HT1080 (cell line): ENCODE data around the gene GRID1. TPM values are rescaled to one million over a fixed set of nuclear protein-coding genes. Genes with fewer than 3 reads are reported as not detected.
A peak's percentile ranks its signal among the peaks of the same experiment; 100 is the strongest.

Source experiments
- DNase-seq: peaks from one replicate; pipeline ENCODE4 v3.0.0-alpha.2; 2015; ENCODE audit warnings: low read depth
- total RNA-seq: library from RNA; depleted of rRNA; stranded (reverse); fragments of >200 nt; shearing (Covaris generic); gene quantifications from 2 replicates; pipeline ENCODE4 v1.2.3, GENCODE V29; 2014

Gene GRID1
- total RNA-seq, 1 experiment from 2014 or later: 5.4 TPM

GRCh38 chr10:86233131-86233530 lies 133.5 kb downstream of the GRID1 start:
- DNase-seq: no peak

- DNase-seq: no peak
These were observed 134.0 kb downstream of the GRID1 start for GRCh38 chr10:86232644-86233043.

- no peak for DNase-seq
These were observed 134.6 kb downstream of the GRID1 start for GRCh38 chr10:86231796-86232560.

GRCh38 chr10:86230557-86231180 lies 135.9 kb downstream of the GRID1 start:
- DNase-seq: no peak

DNA sequence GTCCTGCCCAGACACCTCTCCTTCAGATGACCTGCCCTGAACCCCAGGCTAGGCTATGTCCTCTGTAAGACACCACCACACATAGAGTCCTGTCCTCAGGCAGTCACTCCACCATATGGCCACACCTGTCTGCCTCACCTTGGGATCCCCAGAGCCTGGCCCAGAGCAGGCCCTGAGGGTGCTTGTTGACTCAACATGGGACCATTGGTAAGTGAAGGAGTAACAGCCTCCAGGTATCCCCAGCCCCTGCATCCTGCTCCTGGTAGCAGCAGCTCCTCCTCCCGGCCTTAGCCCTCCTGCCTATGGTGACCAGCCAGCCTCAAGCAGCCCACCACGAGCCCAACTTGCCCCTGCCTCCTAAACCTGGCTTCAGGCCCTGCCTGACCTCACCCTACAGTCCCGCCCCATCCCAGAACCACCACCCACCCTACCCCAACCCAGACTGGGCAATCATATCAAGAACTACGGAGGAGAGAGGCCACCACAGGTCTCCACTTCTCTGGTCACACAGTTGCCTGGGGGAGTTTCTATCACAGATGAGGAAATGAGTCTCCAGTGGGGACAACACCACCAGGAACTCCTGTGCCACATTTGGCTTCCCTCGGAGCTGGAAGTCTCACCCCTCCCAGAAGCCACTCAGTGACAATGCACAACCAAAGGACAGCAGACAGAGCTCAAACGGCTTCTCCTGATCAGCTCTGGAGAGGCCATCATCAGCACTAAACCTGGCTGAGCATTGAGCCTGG lies 136.6 kb downstream of the GRID1 start:
- DNase-seq: no peak

DNA sequence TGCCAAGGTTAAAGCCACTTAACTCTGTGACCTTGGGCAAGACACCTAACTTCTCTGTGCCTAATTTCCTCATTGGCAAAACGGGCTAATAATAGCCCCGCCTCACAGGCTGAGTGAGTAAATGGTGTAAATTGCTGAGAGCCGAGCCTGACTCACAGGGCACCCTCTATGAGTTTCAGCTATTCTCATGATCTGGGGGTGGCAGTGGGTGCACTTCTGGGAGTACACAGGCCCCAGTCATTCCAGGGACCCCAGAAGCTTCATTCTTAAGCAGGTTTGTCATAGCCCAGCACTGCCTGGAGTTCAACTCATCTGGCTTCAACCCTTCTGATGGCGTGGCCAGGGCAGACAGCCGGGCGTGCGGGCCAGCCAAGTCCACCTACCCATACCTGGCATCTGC lies 137.2 kb downstream of the GRID1 start:
- DNase-seq: peak; percentile 8

DNA sequence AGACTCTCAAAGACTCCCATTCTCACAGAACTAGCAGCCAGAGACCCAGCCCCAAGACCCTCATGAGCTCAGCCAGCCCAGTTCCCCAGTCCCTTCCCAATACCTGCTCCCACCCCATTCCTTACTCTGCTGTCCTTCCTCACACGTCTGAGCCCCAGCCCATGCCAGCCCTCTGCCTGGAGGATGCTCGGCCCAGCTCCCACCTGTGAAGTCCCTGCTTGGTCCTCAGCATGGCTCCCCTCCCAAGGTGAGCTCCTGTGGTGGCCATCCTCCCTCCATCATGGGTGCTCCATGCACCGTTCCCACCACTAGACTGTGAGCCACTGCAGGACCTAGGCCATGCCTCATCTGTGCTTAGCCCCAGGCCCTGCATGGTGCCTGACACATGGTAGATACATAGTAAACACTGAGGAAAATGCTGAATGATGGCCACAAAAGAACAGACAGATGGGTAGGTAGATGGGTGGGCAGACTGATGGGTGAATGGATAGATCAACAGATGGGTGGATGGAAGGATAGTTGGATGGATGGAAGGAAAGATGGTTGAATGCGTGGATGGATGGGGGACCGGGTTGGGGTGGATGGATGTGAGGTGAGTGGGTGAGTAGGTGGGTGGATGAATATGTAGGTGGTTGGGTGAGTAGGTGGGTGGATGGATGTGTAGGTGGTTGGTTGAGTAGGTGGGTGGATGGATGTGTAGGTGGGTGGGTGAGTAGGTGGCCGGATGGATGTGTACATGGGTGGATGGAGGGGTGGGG lies 138.9 kb downstream of the GRID1 start:
- no peak for DNase-seq

GRCh38 chr10:86226781-86227201 lies 139.8 kb downstream of the GRID1 start:
- DNase-seq: no peak

DNA sequence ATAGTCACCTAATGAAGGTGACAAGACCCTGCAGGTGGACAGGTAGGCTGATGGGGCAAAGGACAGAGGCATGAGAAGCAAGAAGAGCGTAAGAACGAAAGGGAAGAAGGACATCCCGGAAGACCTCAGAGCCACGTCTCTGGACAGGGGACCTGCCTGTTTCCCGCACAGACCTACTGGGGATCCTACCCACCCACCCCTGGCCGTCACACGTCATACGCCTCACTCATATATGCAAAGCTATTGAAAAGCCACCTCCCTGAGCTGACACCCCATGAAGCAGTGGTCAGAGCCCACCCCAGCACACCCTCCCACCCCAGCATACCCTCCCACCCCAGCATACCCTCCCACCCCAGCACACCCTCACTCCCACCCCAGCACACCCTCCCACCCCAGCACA lies 140.6 kb downstream of the GRID1 start:
- DNase-seq: no peak

DNA sequence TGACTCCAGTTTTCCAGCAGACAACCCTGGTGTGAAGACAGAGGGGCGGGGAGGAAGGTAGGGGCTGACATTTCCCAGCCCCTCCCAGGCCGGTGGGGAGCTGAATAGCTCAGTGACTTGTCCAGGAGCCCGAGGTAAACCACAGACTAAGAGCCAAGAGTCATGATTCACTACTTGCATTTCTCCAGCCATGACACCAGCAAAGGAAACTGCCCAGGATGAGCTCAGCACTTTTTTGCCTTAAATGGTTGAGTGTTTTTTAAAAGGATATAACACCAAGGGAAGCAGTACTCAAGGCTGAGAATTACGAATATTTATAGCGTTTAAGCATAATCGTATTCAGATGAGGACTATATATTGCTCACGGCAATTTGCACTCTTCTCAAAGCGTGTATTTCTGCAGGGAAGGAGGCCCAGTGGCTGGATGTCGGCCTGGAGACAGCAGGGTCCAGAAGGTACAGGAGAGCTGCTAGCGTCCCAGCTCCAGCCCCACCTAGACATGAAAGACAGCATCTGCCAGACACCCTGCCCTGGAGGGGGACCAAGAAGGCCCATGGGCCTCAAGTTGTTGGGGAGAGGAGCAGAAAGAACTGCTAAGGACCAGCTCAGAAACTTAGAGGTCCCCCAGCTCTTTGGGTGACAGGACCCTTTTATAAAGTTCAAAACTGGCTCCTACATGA lies 141.4 kb downstream of the GRID1 start:
- peak; percentile 95 for DNase-seq

DNA sequence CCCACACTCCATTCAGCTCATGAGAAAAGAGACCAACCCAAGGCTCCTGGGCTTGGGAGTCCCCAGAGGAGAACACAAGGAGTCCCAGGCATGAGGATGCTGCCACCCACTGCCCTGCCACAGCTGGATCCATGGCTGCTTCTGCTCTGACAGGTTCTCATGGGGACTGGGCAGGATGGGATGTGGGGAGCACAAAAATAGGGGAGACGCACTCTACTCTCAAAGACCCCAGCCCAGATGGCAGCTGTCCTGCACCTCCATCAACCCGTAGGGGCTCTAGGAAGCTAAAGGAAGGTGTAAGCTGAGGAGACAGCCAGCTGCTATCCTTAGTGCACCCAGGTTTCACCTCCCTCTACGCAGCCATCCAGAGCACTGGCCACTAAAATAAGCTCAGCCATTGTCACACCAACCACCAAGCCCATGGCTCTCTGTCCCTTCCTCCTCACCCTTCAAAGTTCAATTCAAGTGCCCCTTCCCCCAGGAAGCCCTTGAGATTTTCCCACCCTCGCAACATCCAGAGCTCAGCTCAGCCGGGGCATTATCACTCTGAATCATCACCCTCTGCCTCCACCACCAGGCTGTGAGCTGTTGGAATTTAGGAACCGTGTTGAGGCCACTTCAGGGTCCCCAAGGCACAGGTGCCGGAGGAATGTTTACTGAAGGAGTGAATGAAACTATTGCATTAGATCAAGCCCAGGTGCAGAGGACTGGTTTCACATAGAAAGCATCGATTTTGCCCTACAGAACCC lies 142.1 kb downstream of the GRID1 start:
- peak; percentile 13 for DNase-seq

DNA sequence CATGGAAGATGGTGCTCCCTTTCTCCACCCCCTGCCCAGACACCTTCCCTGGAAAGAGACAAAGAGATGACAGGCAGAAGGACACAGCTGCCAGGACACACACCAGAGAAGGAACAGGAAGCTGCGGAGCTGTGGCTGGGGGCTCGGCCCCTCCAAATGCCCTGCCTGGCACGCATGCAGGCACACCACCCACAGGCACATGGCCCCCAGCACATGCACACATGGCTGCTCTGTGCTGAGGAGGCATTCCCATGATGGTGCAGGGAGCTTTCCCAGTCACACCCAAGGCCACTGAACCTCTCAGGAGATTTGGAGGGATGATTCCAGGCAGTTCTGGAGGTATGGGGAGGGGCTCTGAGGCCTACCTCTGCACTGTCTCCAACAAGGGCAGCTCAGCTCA lies 143.3 kb downstream of the GRID1 start:
- no peak for DNase-seq

DNA sequence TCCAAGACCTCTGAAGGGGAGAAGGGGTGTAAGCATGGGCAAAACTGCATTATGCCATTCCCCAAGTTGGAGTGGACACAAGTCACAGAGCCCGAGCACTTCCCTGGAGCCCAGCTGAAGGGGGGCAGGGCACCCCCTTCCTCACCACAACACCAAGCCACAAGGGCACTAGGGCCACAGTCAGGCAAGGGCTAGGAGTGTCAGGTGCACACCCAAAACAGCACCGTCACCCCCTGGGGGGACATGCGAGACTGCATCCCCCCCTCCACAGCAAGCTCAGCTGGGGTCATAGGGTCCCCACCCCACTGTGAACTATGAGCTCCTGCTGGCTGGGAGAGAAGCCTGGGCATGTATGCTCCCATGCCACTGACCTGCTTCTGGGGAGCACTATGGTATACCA lies 143.9 kb downstream of the GRID1 start:
- no peak for DNase-seq

DNA sequence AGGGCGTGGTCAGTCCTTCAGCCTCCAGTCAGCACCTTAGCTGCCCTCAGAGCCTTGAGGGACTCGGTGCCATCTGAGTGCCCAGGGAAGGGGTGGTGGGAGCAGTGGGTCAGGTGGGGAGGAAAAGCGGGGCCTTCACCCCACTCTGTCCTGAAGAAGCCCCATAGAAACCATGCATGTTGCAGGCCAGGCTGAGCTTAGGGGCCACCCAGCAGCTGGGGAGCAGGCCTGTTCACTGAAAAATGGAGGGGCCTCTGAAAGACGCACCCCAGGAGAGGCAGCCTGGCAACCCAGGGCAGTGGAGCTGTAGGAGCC lies 144.3 kb downstream of the GRID1 start:
- DNase-seq: no peak

DNA sequence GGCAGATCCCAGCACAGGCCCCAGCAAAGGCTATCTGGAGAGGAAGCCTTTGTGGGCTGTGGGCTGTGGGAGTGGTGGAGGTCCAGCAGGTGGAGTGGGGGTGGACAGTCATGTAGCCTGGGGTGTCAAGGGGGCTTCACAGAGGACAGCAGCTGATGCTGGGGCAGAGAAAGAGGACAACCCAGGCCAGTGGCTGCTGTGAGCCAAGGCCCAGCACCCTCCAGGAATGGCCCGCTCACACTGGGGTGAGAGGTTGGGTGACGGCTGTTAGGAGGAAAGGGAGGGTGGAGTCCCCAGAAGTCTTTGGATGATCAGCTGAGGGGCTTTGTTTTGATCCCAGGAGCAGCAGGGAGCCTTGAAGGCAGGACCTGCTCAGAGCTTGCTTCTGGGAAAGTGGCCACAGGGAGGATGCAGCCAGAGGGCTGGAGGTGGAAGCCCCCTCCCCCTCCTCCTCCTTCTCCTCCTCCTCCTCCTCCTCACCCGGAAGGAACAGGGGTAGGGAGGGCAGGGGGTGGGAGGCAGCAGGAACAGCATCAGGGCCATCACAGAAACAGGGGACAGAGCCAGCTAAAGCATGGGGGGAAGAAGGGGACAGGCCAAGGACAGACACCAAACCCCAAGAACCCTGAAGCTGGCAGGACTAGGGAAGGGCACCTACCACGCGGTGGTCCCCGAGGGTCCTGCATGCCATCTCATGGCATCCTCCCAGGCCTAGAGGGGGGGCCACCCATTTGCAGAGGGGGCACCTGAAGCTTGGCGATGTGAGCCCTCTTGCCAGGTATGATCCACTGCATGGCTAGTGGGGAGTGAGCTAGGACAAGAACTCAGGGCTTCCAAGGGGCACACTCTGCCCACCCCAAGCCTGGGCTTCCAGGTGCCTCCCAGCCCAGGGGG lies 144.9 kb downstream of the GRID1 start:
- no peak for DNase-seq

GRCh38 chr10:86220626-86221025 lies 146.0 kb downstream of the GRID1 start:
- DNase-seq: no peak

DNA sequence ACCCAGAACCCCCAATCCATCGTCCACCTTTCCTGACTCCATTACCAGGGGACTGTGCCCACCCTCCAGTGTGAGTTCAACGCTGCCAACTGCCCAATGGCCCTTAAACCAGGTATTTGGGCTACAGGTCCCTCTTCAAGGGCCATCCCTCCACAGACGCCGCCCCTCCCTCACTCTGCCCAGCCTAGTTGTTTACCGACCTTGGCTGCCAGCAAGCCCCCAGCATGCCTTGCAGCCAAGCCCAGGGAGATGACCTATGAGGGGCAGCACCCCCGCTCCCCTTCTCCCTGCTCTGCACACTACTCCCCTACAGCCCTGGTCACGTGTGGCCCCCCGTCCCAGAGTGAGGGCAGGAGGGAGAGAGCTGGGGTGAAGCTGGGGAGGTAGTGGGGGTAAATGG lies 147.3 kb downstream of the GRID1 start:
- no peak for DNase-seq

GRCh38 chr10:86218842-86219241 lies 147.8 kb downstream of the GRID1 start:
- no peak for DNase-seq

- peak; percentile 15 for DNase-seq
These were observed 148.4 kb downstream of the GRID1 start for GRCh38 chr10:86218160-86218559.
